ENCODE measurements around the gene MACROD2.

MACROD2 gene

DNA sequence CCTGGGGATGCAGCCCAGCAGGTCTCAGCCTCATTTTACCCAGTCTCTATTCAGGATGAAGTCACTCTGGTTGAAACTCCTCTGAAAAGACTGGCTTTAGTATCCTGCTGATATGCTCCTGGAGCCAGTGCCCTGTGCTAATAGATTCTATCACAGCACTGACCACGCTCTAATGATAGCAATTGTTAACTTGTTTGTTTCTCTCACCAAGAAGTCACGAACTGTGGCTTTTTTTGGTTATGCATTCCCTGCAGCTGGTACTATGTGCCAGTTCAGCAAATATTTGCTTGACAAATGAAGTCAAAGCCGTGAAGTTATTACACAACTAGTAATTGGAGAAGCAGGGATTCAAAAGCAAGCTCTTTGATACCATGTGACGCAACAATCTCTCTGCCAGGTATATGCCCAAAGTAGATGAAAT is 1823.3 kb downstream of the MACROD2 start:
- Histone ChIP-seq H3K27ac (ENCODE audit: low read length) (no peak overlapping the region), H3K27me3 (ENCODE audit: low read depth, low read length) (no peaks in the 10 kb centered on the region), H3K4me1 (ENCODE audit: control insufficient read depth in 1 of 2, insufficient read depth in 2 of 2, low read length in 2 of 2) (no peaks in the 10 kb centered on the region), H3K36me3 (ENCODE audit: control insufficient read depth in 1 of 2, insufficient read depth in 2 of 2, low read length in 2 of 2) (no peaks in the 10 kb centered on the region), H3K4me3 (ENCODE audit: low read depth in 1 of 2, low read length in 2 of 2) (no peak overlapping the region), H3K9me3 (ENCODE audit: control insufficient read depth in 1 of 2, low read length in 2 of 2) (no peaks in the 10 kb centered on the region)

DNA sequence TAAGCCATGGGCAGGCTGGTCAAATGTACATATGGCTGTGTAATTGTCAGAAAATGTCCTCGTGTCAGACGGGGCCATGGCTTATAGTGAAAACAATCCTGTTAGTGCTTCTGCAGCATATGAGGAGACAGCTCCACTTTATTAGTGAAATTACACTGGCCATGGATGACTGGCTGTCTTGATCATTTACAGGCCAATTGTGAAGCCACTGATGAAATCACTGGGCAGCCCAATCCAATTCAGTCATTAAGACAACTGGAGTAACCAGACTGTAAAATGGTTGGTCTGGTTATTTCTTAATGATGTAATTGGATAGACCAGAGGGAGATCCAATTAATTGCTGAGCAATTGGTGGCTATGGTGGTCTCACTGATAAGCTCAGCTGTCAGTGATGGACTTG is 1828.4 kb downstream of the MACROD2 start:
- Histone ChIP-seq H3K9me3 (ENCODE audit: control insufficient read depth in 1 of 2, low read length in 2 of 2) (no peaks in the 10 kb centered on the region), H3K27ac (ENCODE audit: low read length) (no peak overlapping the region), H3K36me3 (ENCODE audit: control insufficient read depth in 1 of 2, insufficient read depth in 2 of 2, low read length in 2 of 2) (no peaks in the 10 kb centered on the region), H3K4me1 (ENCODE audit: control insufficient read depth in 1 of 2, insufficient read depth in 2 of 2, low read length in 2 of 2) (no peaks in the 10 kb centered on the region), H3K27me3 (ENCODE audit: low read depth, low read length) (no peaks in the 10 kb centered on the region), H3K4me3 (ENCODE audit: low read depth in 1 of 2, low read length in 2 of 2) (no peak overlapping the region)

DNA sequence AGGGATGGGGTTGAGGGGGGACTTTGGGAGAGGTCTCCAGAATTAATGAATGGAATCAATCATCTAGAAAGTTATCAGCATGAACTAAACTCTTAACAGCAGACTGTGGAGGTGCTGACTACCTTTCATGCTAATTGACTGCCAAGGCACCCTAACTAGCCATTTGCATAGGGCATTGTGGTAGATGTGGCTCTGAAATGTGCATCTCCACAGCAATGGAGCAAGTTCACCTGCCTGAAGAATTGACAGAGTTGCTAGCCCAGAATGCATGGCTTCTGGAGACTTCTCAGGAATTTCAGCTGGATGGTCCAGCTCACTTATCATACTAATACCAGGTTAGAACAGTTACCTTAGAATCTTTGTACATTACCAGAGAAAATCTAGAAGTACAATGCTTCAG is 1832.3 kb downstream of the MACROD2 start:
- no peaks in the 10 kb centered on the region for H3K36me3 ChIP-seq (ENCODE audit: control insufficient read depth in 1 of 2, insufficient read depth in 2 of 2, low read length in 2 of 2)
- no peak overlapping the region for H3K27ac ChIP-seq (ENCODE audit: low read length)
- no peak overlapping the region for H3K4me3 ChIP-seq (ENCODE audit: low read depth in 1 of 2, low read length in 2 of 2)
- no peaks in the 10 kb centered on the region for H3K9me3 ChIP-seq (ENCODE audit: control insufficient read depth in 1 of 2, low read length in 2 of 2)
- H3K27me3 ChIP-seq (ENCODE audit: low read depth, low read length), result no peaks in the 10 kb centered on the region
- no peaks in the 10 kb centered on the region for H3K4me1 ChIP-seq (ENCODE audit: control insufficient read depth in 1 of 2, insufficient read depth in 2 of 2, low read length in 2 of 2)

DNA sequence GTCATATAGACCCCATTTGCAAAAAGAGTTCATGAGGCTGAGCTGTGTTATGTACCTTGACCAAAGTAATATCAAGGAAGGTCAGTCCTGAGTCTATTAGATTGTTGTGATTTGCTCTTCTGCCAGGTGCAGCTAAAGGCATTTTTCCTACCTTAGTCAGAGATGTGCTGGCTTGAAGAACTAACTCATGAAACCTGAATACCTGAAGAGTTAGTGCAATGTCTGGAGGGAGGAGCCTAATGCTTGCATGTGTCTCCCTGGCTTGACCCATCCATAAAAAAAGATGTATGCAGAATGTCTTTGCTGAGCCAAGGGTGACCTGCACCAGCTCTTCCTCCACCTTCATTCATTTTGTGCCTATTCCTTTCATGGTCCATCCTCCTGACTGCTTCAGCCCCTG is 1835.9 kb downstream of the MACROD2 start:
- Histone ChIP-seq H3K9me3 (ENCODE audit: control insufficient read depth in 1 of 2, low read length in 2 of 2) (no peaks in the 10 kb centered on the region), H3K27ac (ENCODE audit: low read length) (no peak overlapping the region), H3K36me3 (ENCODE audit: control insufficient read depth in 1 of 2, insufficient read depth in 2 of 2, low read length in 2 of 2) (no peaks in the 10 kb centered on the region), H3K4me1 (ENCODE audit: control insufficient read depth in 1 of 2, insufficient read depth in 2 of 2, low read length in 2 of 2) (no peaks in the 10 kb centered on the region), H3K27me3 (ENCODE audit: low read depth, low read length) (no peaks in the 10 kb centered on the region), H3K4me3 (ENCODE audit: low read depth in 1 of 2, low read length in 2 of 2) (no peak overlapping the region)

DNA sequence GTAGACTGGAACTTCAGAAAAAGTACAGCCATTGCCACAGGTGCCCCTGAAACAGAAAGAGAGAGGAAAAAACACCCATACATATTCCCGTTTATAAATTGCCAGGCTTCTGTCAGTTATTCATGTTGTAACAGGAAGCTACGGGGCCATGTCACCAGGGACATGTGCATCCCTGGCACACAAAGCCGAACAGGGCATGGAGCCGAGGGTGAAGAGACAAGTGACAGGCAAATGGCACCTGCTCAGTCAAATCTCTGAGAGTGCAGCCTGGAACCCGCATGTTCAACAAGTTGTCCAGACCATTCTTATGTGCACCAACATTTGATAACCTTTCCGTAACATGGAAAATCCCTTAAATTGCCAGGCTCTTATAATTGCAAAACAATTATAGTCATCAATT is 1837.2 kb downstream of the MACROD2 start:
- Histone ChIP-seq H3K9me3 (ENCODE audit: control insufficient read depth in 1 of 2, low read length in 2 of 2) (no peaks in the 10 kb centered on the region), H3K36me3 (ENCODE audit: control insufficient read depth in 1 of 2, insufficient read depth in 2 of 2, low read length in 2 of 2) (no peaks in the 10 kb centered on the region)

DNA sequence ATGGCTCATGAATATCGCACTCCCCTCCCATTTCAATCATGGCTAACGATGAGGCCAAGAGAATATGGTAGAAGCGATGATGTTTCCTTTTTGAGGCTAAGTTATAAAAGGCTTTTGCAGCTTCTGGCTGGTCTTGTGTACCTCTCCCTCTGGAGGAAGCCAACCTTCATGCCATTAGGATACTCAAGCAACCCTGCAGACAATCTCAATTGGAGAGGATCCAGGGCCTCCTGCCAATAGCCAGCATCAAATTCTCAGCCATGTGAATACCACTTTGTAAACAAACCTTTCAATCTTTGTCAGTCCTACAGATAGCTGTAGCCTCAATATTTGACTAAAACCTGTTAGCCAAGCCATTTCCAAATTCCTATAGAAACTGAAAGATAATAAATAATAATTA is 1839.5 kb downstream of the MACROD2 start:
- H3K9me3 ChIP-seq (ENCODE audit: control insufficient read depth in 1 of 2, low read length in 2 of 2), result no peaks in the 10 kb centered on the region
- no peaks in the 10 kb centered on the region for H3K4me1 ChIP-seq (ENCODE audit: control insufficient read depth in 1 of 2, insufficient read depth in 2 of 2, low read length in 2 of 2)
- no peaks in the 10 kb centered on the region for H3K36me3 ChIP-seq (ENCODE audit: control insufficient read depth in 1 of 2, insufficient read depth in 2 of 2, low read length in 2 of 2)
- H3K27me3 ChIP-seq (ENCODE audit: low read depth, low read length), result no peaks in the 10 kb centered on the region
- H3K4me3 ChIP-seq (ENCODE audit: low read depth in 1 of 2, low read length in 2 of 2), result no peak overlapping the region
- H3K27ac ChIP-seq (ENCODE audit: low read length), result no peak overlapping the region

More for the DNA sequence above, 1837.2 kb downstream of the MACROD2 start:
- no peak overlapping the region for H3K4me3 ChIP-seq (ENCODE audit: low read depth in 1 of 2, low read length in 2 of 2)
- H3K27me3 ChIP-seq (ENCODE audit: low read depth, low read length), result no peaks in the 10 kb centered on the region
- no peak overlapping the region for H3K27ac ChIP-seq (ENCODE audit: low read length)
- no peaks in the 10 kb centered on the region for H3K4me1 ChIP-seq (ENCODE audit: control insufficient read depth in 1 of 2, insufficient read depth in 2 of 2, low read length in 2 of 2)

DNA sequence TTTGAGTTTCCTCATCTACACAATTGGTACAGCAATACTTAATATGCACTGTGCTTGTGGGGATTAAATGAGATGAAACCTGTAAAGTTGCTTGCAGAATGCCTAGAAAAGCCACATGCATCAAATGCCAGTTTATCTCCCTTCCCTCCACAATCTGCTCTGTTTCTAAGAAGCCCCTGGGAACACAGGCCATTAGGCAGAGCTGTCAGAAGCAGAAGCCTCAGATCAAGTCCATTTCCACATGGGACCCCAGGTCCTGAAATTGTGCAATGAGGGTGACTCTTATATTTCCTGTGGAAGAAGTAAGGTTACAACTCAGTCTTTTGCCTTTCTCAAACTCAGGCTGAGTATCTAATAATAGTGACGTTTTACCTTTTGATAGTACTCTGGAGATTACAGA is 1840.5 kb downstream of the MACROD2 start:
- Histone ChIP-seq H3K36me3 (ENCODE audit: control insufficient read depth in 1 of 2, insufficient read depth in 2 of 2, low read length in 2 of 2) (no peaks in the 10 kb centered on the region), H3K4me3 (ENCODE audit: low read depth in 1 of 2, low read length in 2 of 2) (no peak overlapping the region), H3K27me3 (ENCODE audit: low read depth, low read length) (no peaks in the 10 kb centered on the region), H3K9me3 (ENCODE audit: control insufficient read depth in 1 of 2, low read length in 2 of 2) (no peaks in the 10 kb centered on the region), H3K27ac (ENCODE audit: low read length) (no peak overlapping the region), H3K4me1 (ENCODE audit: control insufficient read depth in 1 of 2, insufficient read depth in 2 of 2, low read length in 2 of 2) (no peaks in the 10 kb centered on the region)

DNA sequence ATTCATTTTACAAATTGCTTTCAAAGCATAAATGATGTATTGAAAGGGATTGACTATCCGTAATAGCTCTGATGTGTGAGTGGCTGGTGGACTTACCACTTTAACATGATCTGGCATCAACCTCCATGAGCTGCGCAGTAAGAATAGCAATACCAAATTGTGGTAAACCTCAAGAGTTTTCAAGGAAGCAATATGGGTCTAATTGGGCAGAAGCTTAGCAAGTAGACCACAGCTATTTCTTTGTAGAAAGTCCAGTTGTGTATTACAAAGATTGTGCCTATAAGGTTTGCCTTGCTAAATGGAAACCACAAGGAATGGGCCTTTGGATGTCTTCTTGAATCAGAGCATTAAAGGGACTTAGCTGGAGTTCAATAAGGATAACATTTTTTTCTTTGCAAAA is 1841.3 kb downstream of the MACROD2 start:
- Histone ChIP-seq H3K9me3 (ENCODE audit: control insufficient read depth in 1 of 2, low read length in 2 of 2) (peaks cover 0 to 4% of the 10 kb centered on the region in 2 donors), H3K36me3 (ENCODE audit: control insufficient read depth in 1 of 2, insufficient read depth in 2 of 2, low read length in 2 of 2) (no peaks in the 10 kb centered on the region), H3K4me3 (ENCODE audit: low read depth in 1 of 2, low read length in 2 of 2) (no peak overlapping the region), H3K4me1 (ENCODE audit: control insufficient read depth in 1 of 2, insufficient read depth in 2 of 2, low read length in 2 of 2) (no peaks in the 10 kb centered on the region), H3K27ac (ENCODE audit: low read length) (no peak overlapping the region), H3K27me3 (ENCODE audit: low read depth, low read length) (no peaks in the 10 kb centered on the region)

DNA sequence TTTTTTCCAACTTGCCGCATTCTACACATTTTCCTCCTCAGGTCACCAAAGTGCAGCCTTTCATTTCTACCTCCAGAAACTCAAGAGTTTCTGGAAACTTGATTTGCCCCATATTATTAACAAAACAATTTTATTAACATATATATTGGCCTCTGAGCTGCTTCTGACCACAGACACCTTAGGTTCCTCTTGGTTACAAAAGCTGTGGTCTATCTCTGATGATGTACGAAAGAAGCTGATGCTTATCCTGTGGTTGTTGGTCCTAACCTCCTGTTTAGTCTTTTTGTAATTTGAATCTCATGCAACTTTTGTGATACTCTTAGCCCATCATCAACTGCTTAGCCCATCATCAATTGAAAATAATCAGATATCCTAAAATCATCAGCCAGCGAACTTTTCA is 1842.2 kb downstream of the MACROD2 start:
- Histone ChIP-seq H3K4me1 (ENCODE audit: control insufficient read depth in 1 of 2, insufficient read depth in 2 of 2, low read length in 2 of 2) (no peaks in the 10 kb centered on the region), H3K9me3 (ENCODE audit: control insufficient read depth in 1 of 2, low read length in 2 of 2) (peaks cover 0 to 4% of the 10 kb centered on the region in 2 donors), H3K4me3 (ENCODE audit: low read depth in 1 of 2, low read length in 2 of 2) (no peak overlapping the region), H3K27ac (ENCODE audit: low read length) (no peak overlapping the region), H3K27me3 (ENCODE audit: low read depth, low read length) (no peaks in the 10 kb centered on the region), H3K36me3 (ENCODE audit: control insufficient read depth in 1 of 2, insufficient read depth in 2 of 2, low read length in 2 of 2) (no peaks in the 10 kb centered on the region)

DNA sequence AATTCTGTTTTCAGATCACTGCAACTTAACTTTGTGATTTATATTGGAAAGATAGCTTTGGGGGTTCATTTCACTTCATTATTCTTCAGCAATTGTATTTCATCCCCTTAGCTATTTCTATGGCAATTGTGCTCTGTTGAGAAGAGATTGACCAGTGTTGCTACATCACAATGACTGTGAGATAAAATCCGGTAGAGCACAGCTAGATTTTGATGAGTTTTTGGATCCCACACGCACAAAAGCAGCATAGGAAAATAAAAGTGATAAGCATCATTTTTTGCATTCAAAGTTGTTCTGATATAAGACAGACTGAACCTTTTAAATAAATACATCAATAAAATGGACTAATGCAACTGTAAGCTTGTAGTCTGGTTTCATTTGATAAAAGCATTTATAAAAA is 1843.2 kb downstream of the MACROD2 start:
- H3K4me1 ChIP-seq (ENCODE audit: control insufficient read depth in 1 of 2, insufficient read depth in 2 of 2, low read length in 2 of 2), result no peaks in the 10 kb centered on the region
- H3K9me3 ChIP-seq (ENCODE audit: control insufficient read depth in 1 of 2, low read length in 2 of 2), result peaks cover 0 to 4% of the 10 kb centered on the region in 2 donors
- H3K27me3 ChIP-seq (ENCODE audit: low read depth, low read length), result no peaks in the 10 kb centered on the region
- H3K36me3 ChIP-seq (ENCODE audit: control insufficient read depth in 1 of 2, insufficient read depth in 2 of 2, low read length in 2 of 2), result no peaks in the 10 kb centered on the region
- H3K4me3 ChIP-seq (ENCODE audit: low read depth in 1 of 2, low read length in 2 of 2), result no peak overlapping the region
- H3K27ac ChIP-seq (ENCODE audit: low read length), result no peak overlapping the region

DNA sequence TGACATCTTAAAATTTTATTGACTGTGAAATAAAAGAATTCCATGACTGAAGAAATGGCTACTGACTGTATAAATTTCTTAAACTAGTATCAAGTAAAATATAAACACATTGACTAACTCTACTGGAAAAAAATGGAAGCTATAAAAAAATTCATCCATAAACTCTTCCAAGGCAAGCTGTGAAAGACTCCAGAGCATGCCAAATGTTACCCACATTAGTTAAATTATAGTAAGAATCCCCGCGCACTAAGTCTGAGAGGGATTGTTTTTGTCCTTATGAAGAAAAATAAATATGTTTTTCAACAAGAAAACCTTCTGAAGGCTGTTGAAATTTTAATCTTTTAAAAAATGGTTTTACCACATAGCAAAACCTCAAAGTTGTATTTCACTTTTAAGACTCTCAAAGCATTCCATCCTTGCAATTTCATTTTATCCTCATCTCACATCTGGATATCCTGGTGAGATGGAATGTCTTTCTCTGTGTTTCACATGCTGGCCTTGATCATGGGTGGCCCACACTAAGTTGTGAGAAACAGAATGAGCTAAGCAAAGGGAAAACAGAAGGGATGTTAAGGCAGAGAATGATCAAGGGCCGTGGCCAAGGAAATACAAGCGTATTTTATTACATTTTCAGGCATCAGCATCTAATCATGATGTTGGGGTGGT is 1845.5 kb downstream of the MACROD2 start:
- Histone ChIP-seq H3K27ac (ENCODE audit: low read length) (no peak overlapping the region), H3K9me3 (ENCODE audit: control insufficient read depth in 1 of 2, low read length in 2 of 2) (peaks cover 0 to 4% of the 10 kb centered on the region in 2 donors), H3K4me3 (ENCODE audit: low read depth in 1 of 2, low read length in 2 of 2) (no peak overlapping the region), H3K36me3 (ENCODE audit: control insufficient read depth in 1 of 2, insufficient read depth in 2 of 2, low read length in 2 of 2) (no peaks in the 10 kb centered on the region), H3K4me1 (ENCODE audit: control insufficient read depth in 1 of 2, insufficient read depth in 2 of 2, low read length in 2 of 2) (no peaks in the 10 kb centered on the region), H3K27me3 (ENCODE audit: low read depth, low read length) (no peaks in the 10 kb centered on the region)

DNA sequence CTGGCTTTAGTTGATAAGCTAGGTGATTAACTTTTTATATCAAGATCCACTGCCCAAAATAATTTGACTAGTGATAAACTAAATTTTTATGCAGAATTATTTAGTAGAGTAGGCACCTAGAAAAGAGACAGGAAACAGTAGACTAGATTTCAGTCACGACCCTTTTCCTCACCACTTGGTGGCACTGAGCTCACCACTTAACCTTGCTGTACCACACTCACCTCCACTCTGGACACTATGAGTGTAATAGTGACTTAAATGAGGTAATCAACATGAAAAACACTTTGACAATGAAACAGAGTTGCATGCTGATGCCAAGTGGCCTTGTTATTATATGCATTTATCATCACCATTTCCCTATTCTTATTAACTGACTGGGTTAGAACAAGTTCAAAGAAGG is 1847.6 kb downstream of the MACROD2 start:
- Histone ChIP-seq H3K27ac (ENCODE audit: low read length) (no peak overlapping the region), H3K27me3 (ENCODE audit: low read depth, low read length) (no peaks in the 10 kb centered on the region), H3K4me1 (ENCODE audit: control insufficient read depth in 1 of 2, insufficient read depth in 2 of 2, low read length in 2 of 2) (no peaks in the 10 kb centered on the region), H3K36me3 (ENCODE audit: control insufficient read depth in 1 of 2, insufficient read depth in 2 of 2, low read length in 2 of 2) (no peaks in the 10 kb centered on the region), H3K9me3 (ENCODE audit: control insufficient read depth in 1 of 2, low read length in 2 of 2) (peaks cover 0 to 4% of the 10 kb centered on the region in 2 donors), H3K4me3 (ENCODE audit: low read depth in 1 of 2, low read length in 2 of 2) (no peak overlapping the region)

Measured in muscle layer of duodenum (tissue), 2 donors.